Parathyroid adenoma (tissue), 2 donors: ENCODE results near the gene SLC7A10.

Source experiments
- H2AFZ ChIP-seq: fragments of 300-600 bp; sonication (generic); one replicate; pipeline ENCODE4 v1.7.0; 2017; ENCODE audit warnings: antibody characterized with exemption, mild to moderate bottlenecking
- H3K27ac ChIP-seq: fragments of 300-600 bp; sonication (generic); one replicate; pipeline ENCODE4 v1.7.0; 2017
- H3K27me3 ChIP-seq: fragments of 300-600 bp; sonication (generic); one replicate; pipeline ENCODE4 v1.7.0; 2017; ENCODE audit warnings: low read length; ENCODE audit not compliant: control insufficient read depth, insufficient read depth
- H3K36me3 ChIP-seq: fragments of 300-600 bp; sonication (generic); one replicate; pipeline ENCODE4 v1.7.0; 2017; ENCODE audit warnings: low read length; ENCODE audit not compliant: control insufficient read depth, insufficient read depth
- H3K4me1 ChIP-seq: fragments of 300-600 bp; sonication (generic); one replicate; pipeline ENCODE4 v1.7.0; 2017; ENCODE audit warnings: control low read depth
- H3K4me2 ChIP-seq: fragments of 300-600 bp; sonication (generic); one replicate; pipeline ENCODE4 v1.7.0; 2017; ENCODE audit warnings: low read length
- H3K4me3 ChIP-seq: fragments of 300-600 bp; sonication (generic); one replicate; pipeline ENCODE4 v1.7.0; 2017; ENCODE audit warnings: low read depth, low read length
- H3K79me2 ChIP-seq: fragments of 300-600 bp; sonication (generic); one replicate; pipeline ENCODE4 v1.7.0; 2017; ENCODE audit warnings: control low read depth
- H3K9ac ChIP-seq: fragments of 300-600 bp; sonication (generic); one replicate; pipeline ENCODE4 v1.7.0; 2017; ENCODE audit warnings: mild to moderate bottlenecking
- H3K9me3 ChIP-seq: fragments of 300-600 bp; sonication (generic); one replicate; pipeline ENCODE4 v1.7.0; 2017; ENCODE audit warnings: low read length; ENCODE audit not compliant: control insufficient read depth
- TF ChIP-seq, protein P1 (sequence below): fragments of 300-600 bp; sonication (generic); IDR thresholded peaks from one replicate; pipeline ENCODE4 v1.7.0; 2017; ENCODE audit warnings: antibody characterized with exemption, mild to moderate bottlenecking
- donor health status: primary hyperparathyroidism.

SLC7A10 gene

DNA sequence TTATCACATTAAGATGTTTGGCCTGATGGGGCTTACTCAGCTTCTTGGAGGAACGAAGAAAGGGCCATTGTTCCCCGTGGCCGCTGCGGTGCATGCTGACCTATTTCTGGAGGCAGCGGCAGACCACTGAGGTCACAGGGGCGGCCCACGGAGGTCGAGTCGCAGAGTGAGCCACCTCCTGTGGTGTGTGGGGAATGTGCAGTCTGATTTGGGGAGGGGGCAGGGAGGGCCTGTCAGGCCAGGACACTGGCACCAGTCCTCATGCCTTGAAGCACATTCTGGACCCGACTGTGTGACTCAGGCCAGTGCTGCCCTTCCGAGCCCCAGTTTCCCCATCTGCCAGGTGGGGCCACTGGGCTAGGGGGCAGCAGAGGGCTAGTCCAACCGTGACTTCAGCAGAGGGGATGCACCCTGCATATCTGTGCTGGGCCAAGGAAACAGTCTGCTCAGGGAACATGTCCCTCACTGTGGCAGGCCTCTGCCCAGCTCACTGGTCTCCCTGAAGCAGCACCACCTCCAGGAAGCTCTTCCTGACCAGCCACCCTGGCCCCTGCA lies 6.3 kb downstream of the SLC7A10 start:
- no peaks in the 10 kb centered on the region for H3K4me1 ChIP-seq
- TF ChIP-seq, protein P1, sequence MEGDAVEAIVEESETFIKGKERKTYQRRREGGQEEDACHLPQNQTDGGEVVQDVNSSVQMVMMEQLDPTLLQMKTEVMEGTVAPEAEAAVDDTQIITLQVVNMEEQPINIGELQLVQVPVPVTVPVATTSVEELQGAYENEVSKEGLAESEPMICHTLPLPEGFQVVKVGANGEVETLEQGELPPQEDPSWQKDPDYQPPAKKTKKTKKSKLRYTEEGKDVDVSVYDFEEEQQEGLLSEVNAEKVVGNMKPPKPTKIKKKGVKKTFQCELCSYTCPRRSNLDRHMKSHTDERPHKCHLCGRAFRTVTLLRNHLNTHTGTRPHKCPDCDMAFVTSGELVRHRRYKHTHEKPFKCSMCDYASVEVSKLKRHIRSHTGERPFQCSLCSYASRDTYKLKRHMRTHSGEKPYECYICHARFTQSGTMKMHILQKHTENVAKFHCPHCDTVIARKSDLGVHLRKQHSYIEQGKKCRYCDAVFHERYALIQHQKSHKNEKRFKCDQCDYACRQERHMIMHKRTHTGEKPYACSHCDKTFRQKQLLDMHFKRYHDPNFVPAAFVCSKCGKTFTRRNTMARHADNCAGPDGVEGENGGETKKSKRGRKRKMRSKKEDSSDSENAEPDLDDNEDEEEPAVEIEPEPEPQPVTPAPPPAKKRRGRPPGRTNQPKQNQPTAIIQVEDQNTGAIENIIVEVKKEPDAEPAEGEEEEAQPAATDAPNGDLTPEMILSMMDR = no peak

DNA sequence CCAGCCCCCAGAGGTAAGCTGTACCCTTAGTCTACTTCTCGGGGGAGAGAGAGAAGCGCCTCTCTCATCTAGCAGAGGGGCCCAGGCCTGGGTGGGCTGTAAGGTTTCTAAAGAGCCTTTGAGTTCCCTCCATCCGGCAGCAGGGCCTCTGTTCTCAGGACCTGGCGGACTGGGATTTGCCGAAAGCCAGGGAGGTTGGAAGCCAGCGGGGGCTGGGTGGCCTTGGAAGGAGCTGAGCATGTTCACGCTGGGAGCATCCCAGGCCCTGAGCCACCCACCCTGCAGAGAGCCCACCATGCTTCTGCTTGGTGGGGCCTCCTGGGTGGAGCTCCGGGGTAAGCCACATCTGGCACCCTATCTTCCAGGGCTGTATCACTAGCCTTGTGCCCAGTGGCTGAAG lies 7.8 kb downstream of the SLC7A10 start:
- Histone ChIP-seq H3K9me3 (no peaks in the 10 kb centered on the region), H3K4me1 (no peaks in the 10 kb centered on the region), H2AFZ (no peak overlapping the region), H3K9ac (no peak overlapping the region), H3K27me3 (no peaks in the 10 kb centered on the region), H3K27ac (no peak overlapping the region), H3K79me2 (no peaks in the 10 kb centered on the region), H3K4me3 (no peak overlapping the region), H3K36me3 (no peaks in the 10 kb centered on the region), H3K4me2 (no peak overlapping the region)
- TF ChIP-seq, protein P1 = no peak

More for the DNA sequence above, 6.3 kb downstream of the SLC7A10 start:
- H3K27me3 ChIP-seq = no peaks in the 10 kb centered on the region
- H3K4me3 ChIP-seq = no peak overlapping the region
- no peak overlapping the region for H3K4me2 ChIP-seq
- no peak overlapping the region for H2AFZ ChIP-seq
- no peak overlapping the region for H3K9ac ChIP-seq
- no peak overlapping the region for H3K27ac ChIP-seq
- no peaks in the 10 kb centered on the region for H3K79me2 ChIP-seq
- H3K9me3 ChIP-seq = no peaks in the 10 kb centered on the region
- H3K36me3 ChIP-seq = no peaks in the 10 kb centered on the region

DNA sequence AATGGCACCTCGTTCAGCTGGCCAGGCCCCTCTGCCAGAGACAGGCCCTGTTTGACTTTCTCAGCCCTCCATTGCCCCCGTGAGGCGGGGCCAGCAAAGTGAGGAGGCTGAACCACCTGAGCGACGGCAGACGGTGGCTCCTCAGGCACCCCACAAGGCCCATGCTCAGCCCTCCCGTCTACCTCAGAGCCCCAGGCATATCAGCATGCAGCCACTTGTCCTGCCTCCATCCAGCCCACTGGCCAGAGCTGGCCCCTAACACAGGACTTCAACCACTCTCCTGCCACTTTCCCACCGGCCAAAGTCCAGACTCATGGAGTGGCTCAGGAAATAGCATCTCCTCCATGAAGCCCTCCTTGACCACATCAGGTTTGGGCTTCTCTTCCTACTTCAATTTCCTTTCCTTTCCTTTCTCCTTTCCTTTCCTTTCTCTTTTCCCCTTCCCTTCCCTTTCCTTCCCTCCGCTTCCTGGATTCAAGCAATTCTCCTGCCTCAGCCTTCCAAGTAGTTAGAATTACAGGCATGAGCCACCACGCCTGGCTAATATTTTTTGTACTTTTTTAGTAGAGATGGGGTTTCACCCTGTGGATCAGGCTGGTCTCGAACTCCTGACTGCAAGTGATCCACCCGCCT lies 9.3 kb downstream of the SLC7A10 start:
- Histone ChIP-seq H3K4me1 (no peaks in the 10 kb centered on the region), H3K36me3 (no peaks in the 10 kb centered on the region), H3K79me2 (no peaks in the 10 kb centered on the region), H3K27ac (no peak overlapping the region), H3K9me3 (no peaks in the 10 kb centered on the region), H3K27me3 (no peaks in the 10 kb centered on the region), H3K4me2 (no peak overlapping the region), H3K4me3 (no peak overlapping the region), H3K9ac (no peak overlapping the region), H2AFZ (no peak overlapping the region)
- TF ChIP-seq, protein P1 = no peak

DNA sequence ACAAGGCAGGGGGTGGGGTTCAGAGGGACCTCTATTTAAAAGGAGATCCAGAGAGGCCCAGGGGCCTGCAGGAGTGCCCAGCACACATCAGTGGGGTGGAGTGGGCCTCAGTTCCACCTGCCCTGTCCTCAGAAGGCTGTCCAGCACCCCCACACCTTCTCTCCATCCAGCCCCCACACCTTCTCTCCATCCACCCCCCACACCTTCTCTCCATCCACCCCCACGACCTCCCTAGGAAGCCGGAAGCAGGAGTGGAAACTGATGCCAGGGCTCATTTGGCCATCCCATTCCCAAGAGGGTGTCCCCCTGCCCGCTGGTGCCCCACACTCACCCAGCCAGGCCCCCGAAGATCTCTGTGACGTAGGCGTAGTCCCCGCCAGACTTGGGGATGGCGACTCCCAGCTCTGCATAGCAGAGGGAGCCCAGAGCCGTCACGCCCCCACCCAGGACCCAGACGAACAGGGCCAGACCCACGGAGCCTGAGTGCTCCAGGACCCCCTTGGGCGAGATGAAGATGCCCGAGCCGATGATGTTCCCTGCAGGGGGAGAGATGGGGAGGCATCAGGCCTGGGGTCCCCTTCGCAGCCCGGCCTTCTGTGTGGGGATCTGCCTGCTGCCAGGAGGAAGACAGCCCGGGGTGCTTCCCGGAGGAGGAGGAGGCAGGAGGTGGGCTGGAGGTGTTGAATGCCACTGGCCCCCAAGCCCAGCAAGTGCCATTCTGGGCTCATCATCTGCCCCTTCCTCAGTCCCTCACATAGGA lies 10.0 kb downstream of the SLC7A10 start:
- Histone ChIP-seq H3K27ac (no peak overlapping the region), H3K79me2 (no peaks in the 10 kb centered on the region), H3K9ac (no peak overlapping the region), H3K4me3 (no peak overlapping the region), H3K27me3 (no peaks in the 10 kb centered on the region), H3K4me2 (no peak overlapping the region), H3K4me1 (no peaks in the 10 kb centered on the region), H3K36me3 (no peaks in the 10 kb centered on the region), H2AFZ (no peak overlapping the region), H3K9me3 (no peaks in the 10 kb centered on the region)
- TF ChIP-seq, protein P1 = no peak
